Measurements from ENCODE around the gene GGTA1. TPM values are rescaled to one million over a fixed set of nuclear protein-coding genes. Genes with fewer than 3 reads are reported as not detected.

The GGTA1 gene
- total and polyA plus RNA-seq, 2 experiments from 2014 or later: 0.16 TPM; not detected in 1

DNA sequence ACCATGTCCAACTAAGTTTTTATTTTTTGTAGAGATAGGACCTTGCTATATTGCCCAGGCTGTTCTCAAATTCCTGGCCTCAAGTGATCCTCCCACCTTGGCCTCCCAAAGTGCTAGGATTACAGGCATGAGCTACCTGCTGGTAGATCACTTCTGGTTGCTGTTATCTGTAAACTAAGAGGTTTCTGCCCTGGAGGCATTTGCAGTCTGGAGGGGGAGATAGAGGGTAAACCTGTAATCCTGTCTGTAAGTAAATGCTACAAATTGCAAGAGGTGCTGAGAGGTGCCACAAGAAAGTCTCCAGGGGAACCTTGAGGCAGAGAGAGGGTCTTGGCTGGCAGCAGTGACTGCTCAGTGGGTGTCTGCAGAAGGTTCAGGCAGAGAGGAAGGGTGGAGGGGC, 29.0 kb upstream of the GGTA1 start (continued):
- TF ChIP-seq, protein P1, sequence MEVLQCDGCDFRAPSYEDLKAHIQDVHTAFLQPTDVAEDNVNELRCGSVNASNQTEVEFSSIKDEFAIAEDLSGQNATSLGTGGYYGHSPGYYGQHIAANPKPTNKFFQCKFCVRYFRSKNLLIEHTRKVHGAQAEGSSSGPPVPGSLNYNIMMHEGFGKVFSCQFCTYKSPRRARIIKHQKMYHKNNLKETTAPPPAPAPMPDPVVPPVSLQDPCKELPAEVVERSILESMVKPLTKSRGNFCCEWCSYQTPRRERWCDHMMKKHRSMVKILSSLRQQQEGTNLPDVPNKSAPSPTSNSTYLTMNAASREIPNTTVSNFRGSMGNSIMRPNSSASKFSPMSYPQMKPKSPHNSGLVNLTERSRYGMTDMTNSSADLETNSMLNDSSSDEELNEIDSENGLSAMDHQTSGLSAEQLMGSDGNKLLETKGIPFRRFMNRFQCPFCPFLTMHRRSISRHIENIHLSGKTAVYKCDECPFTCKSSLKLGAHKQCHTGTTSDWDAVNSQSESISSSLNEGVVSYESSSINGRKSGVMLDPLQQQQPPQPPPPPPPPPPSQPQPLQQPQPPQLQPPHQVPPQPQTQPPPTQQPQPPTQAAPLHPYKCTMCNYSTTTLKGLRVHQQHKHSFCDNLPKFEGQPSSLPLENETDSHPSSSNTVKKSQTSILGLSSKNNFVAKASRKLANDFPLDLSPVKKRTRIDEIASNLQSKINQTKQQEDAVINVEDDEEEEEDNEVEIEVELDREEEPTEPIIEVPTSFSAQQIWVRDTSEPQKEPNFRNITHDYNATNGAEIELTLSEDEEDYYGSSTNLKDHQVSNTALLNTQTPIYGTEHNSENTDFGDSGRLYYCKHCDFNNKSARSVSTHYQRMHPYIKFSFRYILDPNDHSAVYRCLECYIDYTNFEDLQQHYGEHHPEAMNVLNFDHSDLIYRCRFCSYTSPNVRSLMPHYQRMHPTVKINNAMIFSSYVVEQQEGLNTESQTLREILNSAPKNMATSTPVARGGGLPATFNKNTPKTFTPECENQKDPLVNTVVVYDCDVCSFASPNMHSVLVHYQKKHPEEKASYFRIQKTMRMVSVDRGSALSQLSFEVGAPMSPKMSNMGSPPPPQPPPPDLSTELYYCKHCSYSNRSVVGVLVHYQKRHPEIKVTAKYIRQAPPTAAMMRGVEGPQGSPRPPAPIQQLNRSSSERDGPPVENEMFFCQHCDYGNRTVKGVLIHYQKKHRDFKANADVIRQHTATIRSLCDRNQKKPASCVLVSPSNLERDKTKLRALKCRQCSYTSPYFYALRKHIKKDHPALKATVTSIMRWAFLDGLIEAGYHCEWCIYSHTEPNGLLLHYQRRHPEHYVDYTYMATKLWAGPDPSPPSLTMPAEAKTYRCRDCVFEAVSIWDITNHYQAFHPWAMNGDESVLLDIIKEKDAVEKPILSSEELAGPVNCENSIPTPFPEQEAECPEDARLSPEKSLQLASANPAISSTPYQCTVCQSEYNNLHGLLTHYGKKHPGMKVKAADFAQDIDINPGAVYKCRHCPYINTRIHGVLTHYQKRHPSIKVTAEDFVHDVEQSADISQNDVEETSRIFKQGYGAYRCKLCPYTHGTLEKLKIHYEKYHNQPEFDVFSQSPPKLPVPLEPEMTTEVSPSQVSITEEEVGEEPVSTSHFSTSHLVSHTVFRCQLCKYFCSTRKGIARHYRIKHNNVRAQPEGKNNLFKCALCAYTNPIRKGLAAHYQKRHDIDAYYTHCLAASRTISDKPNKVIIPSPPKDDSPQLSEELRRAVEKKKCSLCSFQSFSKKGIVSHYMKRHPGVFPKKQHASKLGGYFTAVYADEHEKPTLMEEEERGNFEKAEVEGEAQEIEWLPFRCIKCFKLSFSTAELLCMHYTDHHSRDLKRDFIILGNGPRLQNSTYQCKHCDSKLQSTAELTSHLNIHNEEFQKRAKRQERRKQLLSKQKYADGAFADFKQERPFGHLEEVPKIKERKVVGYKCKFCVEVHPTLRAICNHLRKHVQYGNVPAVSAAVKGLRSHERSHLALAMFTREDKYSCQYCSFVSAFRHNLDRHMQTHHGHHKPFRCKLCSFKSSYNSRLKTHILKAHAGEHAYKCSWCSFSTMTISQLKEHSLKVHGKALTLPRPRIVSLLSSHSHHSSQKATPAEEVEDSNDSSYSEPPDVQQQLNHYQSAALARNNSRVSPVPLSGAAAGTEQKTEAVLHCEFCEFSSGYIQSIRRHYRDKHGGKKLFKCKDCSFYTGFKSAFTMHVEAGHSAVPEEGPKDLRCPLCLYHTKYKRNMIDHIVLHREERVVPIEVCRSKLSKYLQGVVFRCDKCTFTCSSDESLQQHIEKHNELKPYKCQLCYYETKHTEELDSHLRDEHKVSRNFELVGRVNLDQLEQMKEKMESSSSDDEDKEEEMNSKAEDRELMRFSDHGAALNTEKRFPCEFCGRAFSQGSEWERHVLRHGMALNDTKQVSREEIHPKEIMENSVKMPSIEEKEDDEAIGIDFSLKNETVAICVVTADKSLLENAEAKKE (CRISPR knock-in tag; IDR thresholded peaks at IDR 0.05): no peak
- no peak for TF ChIP-seq JUNB (IDR thresholded peaks at IDR 0.05; ENCODE audit: unreplicated experiment)
- TF ChIP-seq, protein P2, sequence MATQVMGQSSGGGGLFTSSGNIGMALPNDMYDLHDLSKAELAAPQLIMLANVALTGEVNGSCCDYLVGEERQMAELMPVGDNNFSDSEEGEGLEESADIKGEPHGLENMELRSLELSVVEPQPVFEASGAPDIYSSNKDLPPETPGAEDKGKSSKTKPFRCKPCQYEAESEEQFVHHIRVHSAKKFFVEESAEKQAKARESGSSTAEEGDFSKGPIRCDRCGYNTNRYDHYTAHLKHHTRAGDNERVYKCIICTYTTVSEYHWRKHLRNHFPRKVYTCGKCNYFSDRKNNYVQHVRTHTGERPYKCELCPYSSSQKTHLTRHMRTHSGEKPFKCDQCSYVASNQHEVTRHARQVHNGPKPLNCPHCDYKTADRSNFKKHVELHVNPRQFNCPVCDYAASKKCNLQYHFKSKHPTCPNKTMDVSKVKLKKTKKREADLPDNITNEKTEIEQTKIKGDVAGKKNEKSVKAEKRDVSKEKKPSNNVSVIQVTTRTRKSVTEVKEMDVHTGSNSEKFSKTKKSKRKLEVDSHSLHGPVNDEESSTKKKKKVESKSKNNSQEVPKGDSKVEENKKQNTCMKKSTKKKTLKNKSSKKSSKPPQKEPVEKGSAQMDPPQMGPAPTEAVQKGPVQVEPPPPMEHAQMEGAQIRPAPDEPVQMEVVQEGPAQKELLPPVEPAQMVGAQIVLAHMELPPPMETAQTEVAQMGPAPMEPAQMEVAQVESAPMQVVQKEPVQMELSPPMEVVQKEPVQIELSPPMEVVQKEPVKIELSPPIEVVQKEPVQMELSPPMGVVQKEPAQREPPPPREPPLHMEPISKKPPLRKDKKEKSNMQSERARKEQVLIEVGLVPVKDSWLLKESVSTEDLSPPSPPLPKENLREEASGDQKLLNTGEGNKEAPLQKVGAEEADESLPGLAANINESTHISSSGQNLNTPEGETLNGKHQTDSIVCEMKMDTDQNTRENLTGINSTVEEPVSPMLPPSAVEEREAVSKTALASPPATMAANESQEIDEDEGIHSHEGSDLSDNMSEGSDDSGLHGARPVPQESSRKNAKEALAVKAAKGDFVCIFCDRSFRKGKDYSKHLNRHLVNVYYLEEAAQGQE (IDR thresholded peaks at IDR 0.05; ENCODE audit: unreplicated experiment): no peak
- no peak for TF ChIP-seq ZNF331 (CRISPR knock-in tag; IDR thresholded peaks at IDR 0.05; ENCODE audit: low read depth)

GRCh38 chr9:121527371-121527770, 27.7 kb upstream of the GGTA1 start:
- Mint-ChIP-seq H3K4me3 (no peak overlapping the region), H3K36me3 (ENCODE audit: low read depth) (peaks cover 3% of the 10 kb centered on the region), H3K9me3 (peaks cover 13% of the 10 kb centered on the region), H3K27me3 (ENCODE audit: insufficient read depth, low read depth, poor library complexity) (peaks cover 6% of the 10 kb centered on the region), H3K27ac (no peak overlapping the region), H3K4me1 (no peaks in the 10 kb centered on the region)
- ATAC-seq (no peak), DNase-seq (ENCODE audit: low spot score) (no peak)
- H3K4me1 ChIP-seq (ENCODE audit: insufficient read depth): no peaks in the 10 kb centered on the region
- no peak overlapping the region for H3K27ac ChIP-seq (ENCODE audit: low read depth)
- H4K20me1 ChIP-seq (replicated peaks; ENCODE audit: insufficient read depth): no peaks in the 10 kb centered on the region; the same call in 1 of the 2 replicates
- no peak overlapping the region for H2AFZ ChIP-seq
- no peaks in the 10 kb centered on the region for H3F3A ChIP-seq (replicated peaks; ENCODE audit: low read depth)
- no peaks in the 10 kb centered on the region for H3K36me3 ChIP-seq (ENCODE audit: insufficient read depth)
- no peaks in the 10 kb centered on the region for H3K9me2 ChIP-seq (ENCODE audit: insufficient read depth)
- H3K79me2 ChIP-seq (replicated peaks; ENCODE audit: insufficient read depth): no peaks in the 10 kb centered on the region
- no peak overlapping the region for H3K4me2 ChIP-seq
- no peak overlapping the region for H3K4me3 ChIP-seq
- no peaks in the 10 kb centered on the region for H3K27me3 ChIP-seq (ENCODE audit: insufficient read depth)
- TF ChIP-seq POLR2AphosphoS5 (IDR thresholded peaks at IDR 0.05; ENCODE audit: low read depth): no peak
- TF ChIP-seq EZH2phosphoT487 (IDR thresholded peaks at IDR 0.05; ENCODE audit: unreplicated experiment): no peak
- TF ChIP-seq ZNF331 (CRISPR knock-in tag; IDR thresholded peaks at IDR 0.05; ENCODE audit: low read depth): no peak
- no peak for TF ChIP-seq CTCF (conservative IDR thresholded peaks at IDR 0.05; ENCODE audit: low read depth in 2 of 2)
- no peak for TF ChIP-seq JUNB (IDR thresholded peaks at IDR 0.05; ENCODE audit: unreplicated experiment)
- no peak for TF ChIP-seq ZNF114 (CRISPR knock-in tag; IDR thresholded peaks at IDR 0.05)
- no peak for TF ChIP-seq EZH2 (IDR thresholded peaks at IDR 0.05; ENCODE audit: low read depth, unreplicated experiment)
- no peak for TF ChIP-seq CREB1 (CRISPR knock-in tag; IDR thresholded peaks at IDR 0.05; ENCODE audit: low read depth)
- TF ChIP-seq, protein P3, sequence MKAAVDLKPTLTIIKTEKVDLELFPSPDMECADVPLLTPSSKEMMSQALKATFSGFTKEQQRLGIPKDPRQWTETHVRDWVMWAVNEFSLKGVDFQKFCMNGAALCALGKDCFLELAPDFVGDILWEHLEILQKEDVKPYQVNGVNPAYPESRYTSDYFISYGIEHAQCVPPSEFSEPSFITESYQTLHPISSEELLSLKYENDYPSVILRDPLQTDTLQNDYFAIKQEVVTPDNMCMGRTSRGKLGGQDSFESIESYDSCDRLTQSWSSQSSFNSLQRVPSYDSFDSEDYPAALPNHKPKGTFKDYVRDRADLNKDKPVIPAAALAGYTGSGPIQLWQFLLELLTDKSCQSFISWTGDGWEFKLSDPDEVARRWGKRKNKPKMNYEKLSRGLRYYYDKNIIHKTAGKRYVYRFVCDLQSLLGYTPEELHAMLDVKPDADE (IDR thresholded peaks at IDR 0.05): no peak

Measured in GM23338 (cell line).